CD4-positive, alpha-beta T cell treated with Interleukin-17A for 1 hour (primary cell): ENCODE data around the gene TMEM62.
A peak's percentile ranks its signal among the peaks of the same experiment; 100 is the strongest.
"Not testable (repeated sequence)": the region's sequence is repeated elsewhere in the genome, so short reads cannot be mapped to it uniquely, and the experiment has no call there.

Experiments
- DNase-seq: peaks from one replicate; pipeline ENCODE4 v3.0.0-alpha.2; 2020

The TMEM62 gene

DNA sequence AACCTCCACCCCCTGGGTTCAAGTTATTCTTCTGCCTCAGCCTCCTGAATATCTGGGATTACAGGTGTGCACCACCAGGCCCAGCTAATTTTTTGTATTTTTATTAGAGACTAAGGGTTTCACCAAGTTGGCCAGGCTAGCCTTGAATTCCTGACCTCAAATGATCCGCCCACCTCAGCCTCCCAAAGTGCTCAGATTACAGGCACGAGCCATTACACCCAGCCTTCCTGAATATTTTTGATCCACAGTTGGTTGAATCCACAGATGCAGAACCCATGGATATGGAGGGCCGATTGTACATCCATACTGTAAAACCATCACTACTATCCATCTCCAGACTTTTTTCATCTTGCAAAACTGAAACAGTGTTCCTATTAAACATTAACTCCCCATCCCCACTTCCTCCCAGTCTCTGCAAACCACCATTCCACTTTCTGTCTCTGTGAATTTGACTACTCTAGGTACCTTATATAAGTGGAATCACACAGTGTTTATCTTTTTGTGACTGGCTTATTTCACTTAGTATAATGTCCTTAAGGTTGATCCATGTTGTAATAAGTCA is 8.2 kb upstream of the TMEM62 start:
- DNase-seq, result no peak

GRCh38 chr15:43126356-43126755 is 7.0 kb upstream of the TMEM62 start:
- no peak for DNase-seq

GRCh38 chr15:43127752-43128151 is 5.6 kb upstream of the TMEM62 start:
- DNase-seq, result no peak

DNA sequence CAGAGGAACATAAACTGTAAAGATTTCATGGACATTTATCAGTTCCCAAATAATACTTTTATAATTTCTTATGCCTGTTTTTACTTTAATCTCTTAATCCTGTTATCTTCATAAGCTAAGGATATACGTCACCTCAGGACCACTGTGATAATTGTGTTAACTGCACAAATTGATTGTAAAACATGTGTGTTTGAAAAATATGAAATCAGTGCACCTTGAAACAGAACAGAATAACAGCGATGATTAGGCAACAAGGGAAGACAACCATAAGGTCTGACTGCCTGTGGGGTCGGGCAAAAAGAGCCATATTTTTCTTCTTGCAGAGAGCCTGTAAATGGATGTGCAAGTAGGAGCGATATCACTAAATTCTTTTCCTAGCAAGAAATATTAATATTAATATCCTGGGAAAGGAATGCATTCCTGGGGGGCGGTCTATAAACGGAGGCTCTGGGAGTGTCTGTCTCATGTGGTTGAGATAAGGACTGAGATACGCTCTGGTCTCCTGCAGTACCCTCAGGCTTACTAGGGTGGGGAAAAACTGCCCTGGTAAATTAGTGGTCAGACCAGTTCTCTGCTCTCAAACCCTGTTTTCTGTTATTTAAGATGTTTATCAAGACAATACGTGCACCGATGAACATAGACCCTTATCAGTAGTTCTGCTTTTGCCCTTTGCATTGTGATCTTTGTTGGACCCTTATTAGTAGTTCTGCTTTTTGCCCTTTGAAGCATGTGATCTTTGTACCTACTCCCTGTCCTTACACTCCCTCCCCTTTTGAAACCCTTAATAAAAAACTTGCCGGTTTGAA is 5.0 kb upstream of the TMEM62 start:
- not testable (repeated sequence) for DNase-seq

DNA sequence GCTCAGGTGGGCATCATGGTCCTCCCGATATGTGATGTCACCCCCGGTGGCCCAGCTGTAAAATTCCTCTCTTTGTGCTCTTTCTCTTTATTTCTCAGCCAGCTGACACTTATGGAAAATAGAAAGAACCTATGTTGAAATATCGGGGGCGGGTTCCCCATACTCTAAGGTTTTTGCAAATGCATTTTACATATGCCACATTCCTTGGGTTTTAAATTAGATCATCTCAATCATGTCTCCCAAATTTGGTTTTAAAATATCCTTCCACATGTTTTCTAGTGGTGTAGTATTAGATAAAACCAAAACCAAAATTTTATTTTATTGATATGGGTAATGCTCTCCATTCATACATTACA is 4.4 kb upstream of the TMEM62 start:
- no peak for DNase-seq

GRCh38 chr15:43132830-43133429 is 456 bp upstream of the TMEM62 start:
- no peak for DNase-seq

- no peak for DNase-seq
These were observed 810 bp downstream of the TMEM62 start for GRCh38 chr15:43134157-43134635.

- no peak for DNase-seq
These were observed 2.0 kb downstream of the TMEM62 start for GRCh38 chr15:43135351-43135750.

GRCh38 chr15:43143203-43143941 is 10.0 kb downstream of the TMEM62 start:
- DNase-seq, result no peak

DNA sequence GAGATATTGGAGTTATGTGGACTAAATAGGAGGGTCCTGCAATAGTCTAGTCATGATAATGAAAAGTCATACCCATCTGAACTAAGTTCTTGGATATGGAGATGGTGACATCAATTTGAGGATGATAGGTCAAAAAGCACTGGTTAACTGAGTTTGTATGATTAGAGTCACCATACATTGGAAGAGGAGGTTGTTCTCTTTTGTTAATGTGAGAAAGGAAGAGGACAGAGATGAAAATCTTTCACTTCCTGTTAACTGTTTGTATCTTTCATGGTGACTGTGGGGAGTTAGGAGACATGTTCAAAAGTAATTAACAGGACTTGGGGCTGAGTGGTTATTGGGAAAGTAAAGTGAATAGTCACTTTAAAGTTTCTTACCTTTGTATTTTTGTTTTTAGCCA is 11.1 kb downstream of the TMEM62 start:
- DNase-seq, result peak; percentile 8

DNA sequence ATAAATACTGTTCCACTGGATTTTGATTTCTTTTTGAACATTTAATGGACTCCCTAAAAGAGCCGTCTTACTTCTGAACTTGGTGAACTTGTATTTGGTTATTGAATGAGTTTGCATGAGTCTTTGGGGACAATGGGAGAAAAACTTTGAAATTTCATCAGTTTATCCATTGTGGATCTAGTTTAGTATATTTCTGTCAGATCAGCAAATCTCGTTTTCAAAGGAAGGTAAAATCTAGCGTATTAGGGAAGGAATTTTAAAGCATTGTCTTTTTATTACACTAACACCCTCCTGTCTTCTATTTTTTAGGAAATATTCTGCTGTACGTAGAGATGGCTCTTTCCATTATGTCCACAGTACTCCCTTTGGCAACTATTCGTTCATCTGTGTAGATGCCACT is 12.8 kb downstream of the TMEM62 start:
- DNase-seq, result no peak

DNA sequence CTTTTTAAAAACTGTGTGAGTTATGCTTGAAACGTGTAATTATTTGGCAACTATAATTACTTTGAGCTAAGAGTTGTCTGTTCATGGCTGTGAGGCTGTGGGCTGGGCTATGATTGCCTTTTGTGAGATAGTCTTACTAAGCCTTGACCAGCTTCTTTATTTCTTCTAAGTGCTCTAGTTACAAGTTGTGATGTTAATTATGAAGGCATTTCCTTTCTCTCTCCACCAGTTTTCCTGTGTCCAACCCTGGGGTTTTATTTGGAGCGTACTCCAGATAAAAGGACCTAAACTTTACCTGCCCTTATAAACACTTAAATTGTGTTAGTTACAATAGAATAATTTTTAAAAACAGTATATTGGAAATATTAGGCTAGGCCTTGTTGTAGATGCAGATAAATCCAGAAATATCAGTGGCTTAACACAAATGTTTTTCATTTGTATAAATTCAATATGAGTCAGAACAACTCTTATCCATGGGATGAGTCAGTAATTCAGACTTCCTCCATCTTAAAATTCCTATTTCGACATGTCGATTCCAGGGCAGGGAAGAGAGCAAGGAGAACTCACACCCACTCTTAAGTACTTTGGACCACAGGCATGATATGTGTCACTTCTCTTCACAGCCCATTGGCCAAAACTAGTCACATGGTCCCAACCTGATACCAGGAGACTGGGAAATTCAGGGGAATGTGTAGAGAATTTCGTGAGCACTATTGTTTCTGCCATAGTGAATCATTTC is 17.0 kb downstream of the TMEM62 start:
- no peak for DNase-seq

DNA sequence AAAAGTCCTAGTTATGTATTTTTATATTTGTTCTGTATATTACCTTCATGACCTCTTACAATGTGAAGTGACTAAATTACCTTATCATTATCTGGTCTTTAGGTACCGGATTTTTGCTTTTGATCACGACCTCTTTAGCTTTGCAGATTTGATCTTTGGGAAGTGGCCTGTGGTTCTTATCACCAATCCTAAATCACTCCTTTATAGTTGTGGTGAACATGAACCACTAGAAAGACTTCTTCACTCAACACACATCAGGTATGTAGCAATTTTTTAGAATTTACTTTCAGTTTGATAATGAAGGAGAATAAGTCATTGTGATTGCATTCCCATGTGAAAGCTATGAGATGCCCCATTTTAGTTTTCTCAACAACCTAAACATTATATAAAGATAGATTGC is 18.3 kb downstream of the TMEM62 start:
- peak; percentile 71 for DNase-seq

DNA sequence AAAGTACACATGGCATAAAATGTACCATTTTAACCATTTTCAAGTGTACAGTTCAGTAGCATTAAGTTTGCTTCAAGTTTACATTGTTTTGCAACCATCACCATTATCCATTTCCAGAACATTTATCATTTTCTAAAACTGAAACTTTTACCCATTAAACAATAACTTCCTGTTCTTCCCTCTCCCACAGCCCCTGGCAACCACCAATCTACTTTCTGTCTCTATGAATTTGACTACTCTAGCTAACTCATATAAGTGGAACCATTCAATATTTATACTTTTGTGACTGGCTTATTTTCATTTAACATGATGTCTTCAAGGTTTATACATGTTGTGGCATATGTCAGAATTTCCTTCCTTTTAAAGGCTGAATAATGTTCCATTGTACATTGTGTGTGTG is 19.9 kb downstream of the TMEM62 start:
- no peak for DNase-seq

DNA sequence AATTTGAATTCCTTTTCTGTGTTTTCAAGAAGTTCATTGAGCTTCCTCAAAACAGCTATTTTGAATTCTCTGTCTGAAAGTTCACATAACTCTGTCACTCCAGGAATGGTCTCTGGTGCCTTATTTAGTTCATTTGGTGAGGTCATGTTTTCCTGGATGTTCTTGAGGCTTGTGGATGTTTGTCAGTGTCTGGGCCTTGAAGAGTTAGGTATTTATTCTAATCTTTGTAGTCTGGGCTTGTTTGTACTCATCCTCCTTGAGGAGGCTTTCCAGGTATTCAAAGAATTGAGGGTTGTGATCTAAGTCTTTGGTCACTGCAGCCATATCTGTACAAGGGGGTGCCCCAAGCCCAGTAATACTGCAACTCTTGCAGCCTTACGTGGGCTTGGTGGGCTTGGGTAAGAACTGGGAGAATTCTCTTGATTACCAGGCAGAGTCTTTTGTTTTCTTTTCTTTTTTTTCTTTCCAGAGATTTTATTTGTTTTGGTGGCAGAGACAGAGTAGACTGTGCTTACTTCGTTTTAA is 32.5 kb downstream of the TMEM62 start:
- no peak for DNase-seq

DNA sequence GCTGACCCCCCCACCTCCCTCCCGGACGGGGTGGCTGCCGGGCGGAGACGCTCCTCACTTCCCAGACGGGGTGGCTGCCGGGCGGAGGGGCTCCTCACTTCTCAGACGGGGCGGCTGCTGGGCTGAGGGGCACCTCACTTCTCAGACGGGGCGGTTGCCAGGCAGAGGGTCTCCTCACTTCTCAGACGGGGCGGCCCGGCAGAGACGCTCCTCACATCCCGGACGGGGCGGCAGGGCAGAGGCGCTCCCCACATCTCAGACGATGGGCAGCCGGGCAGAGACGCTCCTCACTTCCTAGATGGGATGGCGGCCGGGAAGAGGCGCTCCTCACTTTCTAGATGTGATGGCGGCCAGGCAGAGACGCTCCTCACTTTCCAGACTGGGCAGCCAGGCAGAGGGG is 33.9 kb downstream of the TMEM62 start:
- not testable (repeated sequence) for DNase-seq

DNA sequence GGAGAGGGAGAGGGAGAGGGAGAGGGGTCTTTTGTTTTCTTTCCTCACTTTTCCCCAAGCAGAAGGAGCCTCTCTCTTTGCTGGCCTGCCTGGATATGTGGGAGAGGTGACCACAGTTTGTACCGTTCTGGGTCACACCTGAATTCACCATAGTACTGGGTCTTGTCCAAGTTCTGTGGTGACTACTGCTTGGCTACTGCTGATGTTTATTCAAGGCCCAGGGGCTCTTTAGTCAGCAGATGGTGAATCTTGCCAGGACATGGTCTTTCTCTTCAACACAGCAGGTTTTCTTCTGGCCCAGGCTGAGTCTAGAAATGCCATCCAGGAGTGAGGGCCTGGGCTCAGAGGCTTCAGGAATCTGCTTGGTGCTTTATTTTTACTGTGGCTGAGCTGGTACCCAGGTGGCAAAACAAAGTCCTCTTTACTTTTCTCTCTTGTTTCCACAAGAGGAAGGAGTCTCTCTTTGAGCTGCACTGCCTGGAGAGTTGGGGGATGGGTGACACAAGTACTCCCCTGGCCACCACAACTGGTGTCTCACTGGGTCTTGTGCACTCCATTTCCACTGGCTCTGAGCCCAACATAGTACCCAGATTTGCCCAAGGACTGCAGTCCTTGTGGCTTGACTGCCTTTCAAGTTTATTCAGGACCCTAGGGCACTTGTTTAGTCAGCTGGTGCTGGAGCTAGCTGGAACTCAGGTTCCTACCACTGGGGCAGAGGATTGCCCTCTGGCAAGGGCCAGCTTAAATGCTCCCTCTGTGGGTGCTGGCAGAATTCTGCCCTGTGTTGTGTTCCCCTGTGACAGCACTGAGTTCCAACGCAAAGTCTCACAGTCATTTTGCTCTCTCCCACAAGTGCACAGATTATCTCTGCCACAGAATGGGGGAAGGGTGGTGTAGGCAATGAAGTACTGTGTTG is 35.1 kb downstream of the TMEM62 start:
- DNase-seq, result no peak

GRCh38 chr15:43169888-43170287 is 36.5 kb downstream of the TMEM62 start:
- DNase-seq, result no peak

GRCh38 chr15:43175656-43176309 is 42.4 kb downstream of the TMEM62 start:
- not testable (repeated sequence) for DNase-seq

GRCh38 chr15:43177147-43177546 is 43.8 kb downstream of the TMEM62 start:
- not testable (repeated sequence) for DNase-seq

DNA sequence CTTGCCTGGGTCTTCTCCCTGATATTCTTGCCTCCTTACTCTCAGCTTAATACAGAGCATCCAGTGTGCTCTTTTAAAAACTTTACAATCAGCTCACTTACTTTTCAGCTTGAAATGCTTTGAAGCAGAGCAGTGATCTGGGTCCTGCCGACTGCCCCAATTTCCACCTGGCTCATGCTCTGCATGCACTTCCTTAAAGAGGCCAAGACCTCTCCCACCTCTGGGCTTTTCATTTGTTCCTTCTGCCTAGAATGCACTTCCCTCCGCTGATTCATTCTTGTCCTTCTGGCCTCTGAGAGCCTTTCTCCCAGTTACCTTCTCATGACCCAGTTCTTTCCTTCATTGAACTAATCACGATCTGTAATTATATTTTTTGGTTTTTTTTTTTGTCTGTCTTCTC is 49.9 kb downstream of the TMEM62 start:
- DNase-seq, result no peak
